ENCODE results near the gene CASP2. TPM values are rescaled to one million over a fixed set of nuclear protein-coding genes. Genes with fewer than 3 reads are reported as not detected.

CASP2 gene
- total RNA-seq, 4 donors from 2014 or later = 15.6 to 25.3 (median 17.6) TPM

DNA sequence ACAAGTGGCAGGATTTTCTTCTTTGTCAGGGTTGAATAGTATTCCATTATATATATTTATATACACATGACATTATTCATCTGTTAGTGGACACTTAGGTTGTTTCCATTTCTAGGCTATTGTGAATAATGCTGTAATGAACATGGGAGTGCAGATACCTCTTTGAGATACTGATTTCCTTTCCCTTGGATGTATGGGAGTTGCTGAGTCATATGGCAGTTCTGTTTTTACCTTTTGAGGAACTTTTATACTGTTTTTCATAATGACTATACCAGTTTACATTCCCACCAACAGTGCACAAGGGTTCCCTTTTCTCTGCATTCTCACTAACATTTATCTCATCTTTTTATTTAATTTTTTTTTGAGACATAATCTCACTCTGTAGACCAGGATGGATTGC lies 26.0 kb downstream of the CASP2 start:
- TF ChIP-seq, protein P1, sequence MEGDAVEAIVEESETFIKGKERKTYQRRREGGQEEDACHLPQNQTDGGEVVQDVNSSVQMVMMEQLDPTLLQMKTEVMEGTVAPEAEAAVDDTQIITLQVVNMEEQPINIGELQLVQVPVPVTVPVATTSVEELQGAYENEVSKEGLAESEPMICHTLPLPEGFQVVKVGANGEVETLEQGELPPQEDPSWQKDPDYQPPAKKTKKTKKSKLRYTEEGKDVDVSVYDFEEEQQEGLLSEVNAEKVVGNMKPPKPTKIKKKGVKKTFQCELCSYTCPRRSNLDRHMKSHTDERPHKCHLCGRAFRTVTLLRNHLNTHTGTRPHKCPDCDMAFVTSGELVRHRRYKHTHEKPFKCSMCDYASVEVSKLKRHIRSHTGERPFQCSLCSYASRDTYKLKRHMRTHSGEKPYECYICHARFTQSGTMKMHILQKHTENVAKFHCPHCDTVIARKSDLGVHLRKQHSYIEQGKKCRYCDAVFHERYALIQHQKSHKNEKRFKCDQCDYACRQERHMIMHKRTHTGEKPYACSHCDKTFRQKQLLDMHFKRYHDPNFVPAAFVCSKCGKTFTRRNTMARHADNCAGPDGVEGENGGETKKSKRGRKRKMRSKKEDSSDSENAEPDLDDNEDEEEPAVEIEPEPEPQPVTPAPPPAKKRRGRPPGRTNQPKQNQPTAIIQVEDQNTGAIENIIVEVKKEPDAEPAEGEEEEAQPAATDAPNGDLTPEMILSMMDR (IDR thresholded peaks at IDR 0.05; ENCODE audit: low read depth) = no peak

GRCh38 chr7:143315776-143316175 lies 27.6 kb downstream of the CASP2 start, which contains the start of gene CLCN1:
Gene CLCN1, plus strand, starts transcription at chr7:143316111. Its CDS starts 102 bp downstream, at chr7:143316213.
- TF ChIP-seq, protein P1 (IDR thresholded peaks at IDR 0.05; ENCODE audit: low read depth) = no peak

DNA sequence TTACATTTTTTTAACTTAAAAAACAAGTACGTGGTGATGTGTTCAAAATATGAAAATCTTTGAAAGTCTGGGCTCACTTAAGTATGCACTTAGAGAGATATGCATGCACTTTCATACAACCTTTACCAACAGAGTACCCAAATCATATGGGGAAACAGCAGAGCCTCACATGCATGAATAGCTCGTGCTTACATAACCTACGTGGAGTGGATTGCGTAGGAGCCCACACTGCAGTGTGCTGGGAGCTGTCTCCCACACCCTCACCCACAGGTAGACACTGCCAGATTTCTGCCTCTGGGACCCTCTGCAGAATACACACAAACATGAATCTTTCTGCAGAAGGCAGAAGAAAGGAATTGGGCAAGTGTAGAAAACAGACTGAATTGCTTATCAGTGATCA lies 28.3 kb downstream of the CASP2 start:
- TF ChIP-seq, protein P1 (IDR thresholded peaks at IDR 0.05; ENCODE audit: low read depth) = no peak

DNA sequence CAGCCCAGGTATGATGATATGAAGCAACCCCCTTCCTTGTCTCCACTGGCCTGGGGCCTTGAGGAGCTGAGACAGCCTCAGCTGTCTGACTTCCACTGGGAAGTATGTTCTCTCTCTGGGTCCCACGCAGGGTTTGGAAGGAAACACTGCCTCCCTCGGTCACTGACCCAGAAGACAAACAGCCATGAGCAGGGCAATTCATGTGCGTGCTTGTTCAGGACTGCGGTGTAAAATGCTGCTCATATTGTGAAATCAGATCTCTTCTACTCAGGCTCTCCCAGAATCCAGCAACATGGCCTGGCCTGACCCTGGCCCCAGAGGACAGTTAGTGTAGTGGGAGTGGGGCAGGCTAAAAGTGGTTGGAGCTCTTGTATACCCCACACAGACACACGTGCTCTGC lies 30.5 kb downstream of the CASP2 start:
- TF ChIP-seq, protein P1 (IDR thresholded peaks at IDR 0.05; ENCODE audit: low read depth) = no peak

DNA sequence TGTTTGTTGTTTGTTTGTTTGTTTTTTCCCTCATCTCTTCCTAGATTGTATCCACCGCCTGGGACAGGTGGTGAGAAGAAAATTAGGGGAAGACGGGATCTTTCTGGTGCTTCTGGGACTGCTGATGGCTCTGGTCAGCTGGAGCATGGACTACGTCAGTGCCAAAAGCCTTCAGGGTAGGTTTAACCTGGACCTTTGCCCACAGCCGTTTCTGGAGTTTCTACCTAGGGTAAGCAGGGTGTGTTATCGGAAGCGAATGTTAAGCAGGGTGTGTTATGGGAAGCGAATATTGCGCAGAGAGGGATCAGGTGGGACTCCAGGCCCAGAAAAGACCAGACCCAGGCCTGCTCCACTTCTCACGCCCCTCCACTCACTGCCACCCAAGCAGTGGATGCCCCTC lies 32.5 kb downstream of the CASP2 start:
- TF ChIP-seq, protein P1 (IDR thresholded peaks at IDR 0.05; ENCODE audit: low read depth) = no peak

DNA sequence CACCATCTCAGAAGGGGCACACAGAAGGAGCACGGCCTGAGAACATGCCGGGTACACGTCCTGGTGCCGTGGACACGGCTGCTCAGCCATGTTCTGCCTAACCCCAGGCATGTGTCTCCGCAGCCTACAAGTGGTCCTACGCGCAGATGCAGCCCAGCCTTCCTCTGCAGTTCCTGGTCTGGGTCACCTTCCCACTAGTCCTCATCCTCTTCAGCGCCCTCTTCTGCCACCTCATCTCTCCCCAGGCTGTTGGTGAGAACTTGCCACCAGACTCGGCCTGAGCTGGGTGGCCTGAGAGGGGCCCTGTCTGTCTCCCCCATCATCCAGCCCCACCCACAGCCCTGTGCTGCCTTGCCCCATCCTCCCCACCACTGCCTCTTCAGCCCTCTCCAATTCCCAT lies 33.1 kb downstream of the CASP2 start:
- TF ChIP-seq, protein P1 (IDR thresholded peaks at IDR 0.05; ENCODE audit: low read depth) = no peak

DNA sequence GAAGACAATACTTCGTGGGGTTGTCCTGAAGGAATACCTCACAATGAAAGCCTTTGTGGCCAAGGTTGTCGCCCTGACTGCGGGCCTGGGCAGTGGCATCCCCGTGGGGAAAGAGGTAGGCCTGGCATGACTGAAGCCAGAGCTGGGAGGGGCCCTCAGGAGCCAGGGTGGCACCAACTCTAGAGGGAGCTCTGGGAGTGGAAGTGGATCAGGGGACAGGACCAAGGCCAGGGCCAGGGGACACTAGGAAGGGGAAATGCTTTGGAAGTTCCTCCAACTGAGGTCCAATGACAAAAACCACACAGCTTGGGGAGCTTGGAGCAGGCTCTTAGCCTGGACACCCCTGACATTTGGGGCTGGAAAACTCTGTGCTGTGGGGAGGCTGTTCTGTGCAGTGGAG lies 33.6 kb downstream of the CASP2 start:
- TF ChIP-seq, protein P1 (IDR thresholded peaks at IDR 0.05; ENCODE audit: low read depth) = no peak
